ENCODE measurements around the gene MPRIP. TPM values are rescaled to one million over a fixed set of nuclear protein-coding genes. Genes with fewer than 3 reads are reported as not detected.

MPRIP gene
- total and polyA plus RNA-seq, 2 of the 13 experiments (the other 11 are each of a cell fraction or from before 2014, with no cell fraction given): 50.2 to 52.4 TPM

DNA sequence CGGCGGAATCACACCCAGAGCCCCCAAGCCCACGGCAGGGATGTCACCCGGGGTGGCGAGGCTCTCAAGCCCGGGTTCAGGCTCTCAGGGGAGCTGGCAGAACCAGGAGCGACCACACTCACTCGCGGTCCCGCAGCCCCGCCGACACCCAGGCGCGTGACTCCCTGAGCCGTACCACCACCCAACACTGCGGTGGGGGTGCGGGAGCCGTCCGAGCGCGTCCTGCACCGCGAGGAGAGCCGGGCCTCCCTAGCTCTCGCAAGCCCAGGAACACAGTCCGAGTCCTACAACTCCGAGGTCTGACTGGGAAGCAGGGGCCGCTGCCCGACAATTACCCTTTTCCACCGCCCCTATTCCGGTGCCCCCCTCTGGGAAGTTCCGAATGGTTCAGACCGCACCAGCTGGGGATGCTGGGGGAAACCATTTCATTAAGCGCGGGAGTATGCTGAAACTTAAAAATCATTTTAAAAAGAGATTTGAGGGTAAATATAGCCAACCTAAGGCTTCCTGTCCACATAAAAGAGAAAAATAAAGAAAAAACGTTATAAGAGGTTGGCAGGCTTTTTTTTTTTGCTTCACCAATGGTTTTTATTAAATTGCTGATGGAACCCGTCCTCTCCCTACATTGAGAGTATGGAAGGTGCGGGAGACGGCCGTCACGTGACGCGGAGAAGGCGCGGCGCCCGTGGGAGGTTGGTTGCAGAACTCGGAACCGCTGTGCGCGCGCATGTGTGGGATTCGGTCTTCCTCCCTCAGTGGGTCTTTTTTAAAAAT lies 195.0 kb downstream of the MPRIP start, which contains the start of gene FLCN:
Gene FLCN (minus strand): TSS at position 143 of the 774 bp plus-strand sequence. CDS start 9,031 bp downstream, outside the sequence.
- 2% methylated on average over 33 of the region's 53 CpGs for WGBS (ENCODE audit: low lambda C conversion rate)
- in situ Hi-C loops (cut with HindIII; ENCODE audit: extremely low pct_ligation_motif_present, low pct_unique_long_range_greater_than_20kb) (no loop called here), intact Hi-C loops (cut with micrococcal nuclease; ENCODE audit: unreplicated experiment) (no loop called here)
- ATAC-seq (peak; percentile 89), FAIRE-seq (peak; percentile 59), DNase-seq (ENCODE audit: low spot score) (peak; percentile 73)
- H3K36me3 ChIP-seq (replicated peaks in 1 of 2; ENCODE audit: control insufficient read depth in 1 of 2, insufficient read depth in 2 of 2, low read length in 2 of 2): peaks cover 2 to 5% of the 10 kb centered on the region in 2 experiments; a peak in 3 of 5 replicates
- BruUV-seq (replicated peaks): no TSS peak
- no peaks in the 10 kb centered on the region for H3K9me3 ChIP-seq (ENCODE audit: low read length)
- no peaks in the 10 kb centered on the region for H4K20me1 ChIP-seq (ENCODE audit: insufficient read depth, low read length)
- peak within 1 kb of the TSS; percentile 88 for H3K4me2 ChIP-seq (ENCODE audit: low read depth, low read length)
- no peaks in the 10 kb centered on the region for H3K27me3 ChIP-seq (ENCODE audit: control insufficient read depth in 1 of 2, insufficient read depth in 2 of 2, low read length in 2 of 2)
- H3K9ac ChIP-seq (ENCODE audit: insufficient read depth, low read depth, low read length): peak within 1 kb of the TSS; percentile 94
- ChIA-PET CTCF (ENCODE audit: low intra/inter-chr PET ratio, low total read pairs) (no interaction called here), POLR2A (interaction anchor here (0.7 to 2.8 kb wide), 8 partner anchors 16 to 205 kb away, joined by 3 to 12 read pairs (median 4); partner anchors contain the start of genes COPS3, MPRIP and PLD6)
- peak within 1 kb of the TSS; percentile 92 for H3K27ac ChIP-seq (ENCODE audit: extremely low read length, insufficient read depth, low read length)
- peaks cover 28% of the 10 kb centered on the region for H3K79me2 ChIP-seq (ENCODE audit: insufficient read depth, low read length)
- H2AFZ ChIP-seq (ENCODE audit: low read length): peak within 1 kb of the TSS; percentile 45
- peaks cover 48% of the 10 kb centered on the region for H3K4me1 ChIP-seq (ENCODE audit: insufficient read depth, low read length)
- peak within 1 kb of the TSS; percentile 87 to 95 (median 91) for H3K4me3 ChIP-seq (replicated peaks in 1 of 3; ENCODE audit: insufficient read depth in 1 of 3, low read depth in 2 of 3, low read length in 3 of 3)
- TF ChIP-seq POLR2AphosphoS5 (IDR thresholded peaks at IDR 0.05; ENCODE audit: low read depth, low read length): peak; percentile 90
- TF ChIP-seq, protein P1, sequence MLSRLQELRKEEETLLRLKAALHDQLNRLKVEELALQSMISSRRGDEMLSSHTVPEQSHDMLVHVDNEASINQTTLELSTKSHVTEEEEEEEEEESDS (CRISPR knock-in tag; IDR thresholded peaks at IDR 0.05; ENCODE audit: borderline replicate concordance): 0 out of 2 replicates have a peak, but pooled peaks have one; percentile 7
- TF ChIP-seq SALL1 (CRISPR knock-in tag; IDR thresholded peaks at IDR 0.05): peak; percentile 68
- TF ChIP-seq, protein P2, sequence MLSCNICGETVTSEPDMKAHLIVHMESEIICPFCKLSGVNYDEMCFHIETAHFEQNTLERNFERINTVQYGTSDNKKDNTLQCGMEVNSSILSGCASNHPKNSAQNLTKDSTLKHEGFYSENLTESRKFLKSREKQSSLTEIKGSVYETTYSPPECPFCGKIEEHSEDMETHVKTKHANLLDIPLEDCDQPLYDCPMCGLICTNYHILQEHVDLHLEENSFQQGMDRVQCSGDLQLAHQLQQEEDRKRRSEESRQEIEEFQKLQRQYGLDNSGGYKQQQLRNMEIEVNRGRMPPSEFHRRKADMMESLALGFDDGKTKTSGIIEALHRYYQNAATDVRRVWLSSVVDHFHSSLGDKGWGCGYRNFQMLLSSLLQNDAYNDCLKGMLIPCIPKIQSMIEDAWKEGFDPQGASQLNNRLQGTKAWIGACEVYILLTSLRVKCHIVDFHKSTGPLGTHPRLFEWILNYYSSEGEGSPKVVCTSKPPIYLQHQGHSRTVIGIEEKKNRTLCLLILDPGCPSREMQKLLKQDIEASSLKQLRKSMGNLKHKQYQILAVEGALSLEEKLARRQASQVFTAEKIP (CRISPR knock-in tag; IDR thresholded peaks at IDR 0.05; ENCODE audit: borderline replicate concordance): no peak
- peak; percentile 70; the same call in 1 of the 2 replicates for TF ChIP-seq KAT8 (CRISPR knock-in tag; IDR thresholded peaks at IDR 0.05)
- TF ChIP-seq, protein P3, sequence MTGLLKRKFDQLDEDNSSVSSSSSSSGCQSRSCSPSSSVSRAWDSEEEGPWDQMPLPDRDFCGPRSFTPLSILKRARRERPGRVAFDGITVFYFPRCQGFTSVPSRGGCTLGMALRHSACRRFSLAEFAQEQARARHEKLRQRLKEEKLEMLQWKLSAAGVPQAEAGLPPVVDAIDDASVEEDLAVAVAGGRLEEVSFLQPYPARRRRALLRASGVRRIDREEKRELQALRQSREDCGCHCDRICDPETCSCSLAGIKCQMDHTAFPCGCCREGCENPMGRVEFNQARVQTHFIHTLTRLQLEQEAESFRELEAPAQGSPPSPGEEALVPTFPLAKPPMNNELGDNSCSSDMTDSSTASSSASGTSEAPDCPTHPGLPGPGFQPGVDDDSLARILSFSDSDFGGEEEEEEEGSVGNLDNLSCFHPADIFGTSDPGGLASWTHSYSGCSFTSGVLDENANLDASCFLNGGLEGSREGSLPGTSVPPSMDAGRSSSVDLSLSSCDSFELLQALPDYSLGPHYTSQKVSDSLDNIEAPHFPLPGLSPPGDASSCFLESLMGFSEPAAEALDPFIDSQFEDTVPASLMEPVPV (CRISPR knock-in tag; IDR thresholded peaks at IDR 0.05): peak; percentile 50; the same call in 1 of the 2 replicates
- 0 out of 2 replicates have a peak, but pooled peaks have one; percentile 23 for TF ChIP-seq ZNF619 (CRISPR knock-in tag; IDR thresholded peaks at IDR 0.05)
- no peak for TF ChIP-seq ADNP (CRISPR knock-in tag; IDR thresholded peaks at IDR 0.05)
- TF ChIP-seq KLF6 (CRISPR knock-in tag; IDR thresholded peaks at IDR 0.05): peak; percentile 58; the same call in 1 of the 2 replicates
- TF ChIP-seq SP1 (IDR thresholded peaks at IDR 0.05): no peak
- no peak for TF ChIP-seq SP1 (CRISPR knock-in tag; IDR thresholded peaks at IDR 0.05)
- TF ChIP-seq, protein P4, sequence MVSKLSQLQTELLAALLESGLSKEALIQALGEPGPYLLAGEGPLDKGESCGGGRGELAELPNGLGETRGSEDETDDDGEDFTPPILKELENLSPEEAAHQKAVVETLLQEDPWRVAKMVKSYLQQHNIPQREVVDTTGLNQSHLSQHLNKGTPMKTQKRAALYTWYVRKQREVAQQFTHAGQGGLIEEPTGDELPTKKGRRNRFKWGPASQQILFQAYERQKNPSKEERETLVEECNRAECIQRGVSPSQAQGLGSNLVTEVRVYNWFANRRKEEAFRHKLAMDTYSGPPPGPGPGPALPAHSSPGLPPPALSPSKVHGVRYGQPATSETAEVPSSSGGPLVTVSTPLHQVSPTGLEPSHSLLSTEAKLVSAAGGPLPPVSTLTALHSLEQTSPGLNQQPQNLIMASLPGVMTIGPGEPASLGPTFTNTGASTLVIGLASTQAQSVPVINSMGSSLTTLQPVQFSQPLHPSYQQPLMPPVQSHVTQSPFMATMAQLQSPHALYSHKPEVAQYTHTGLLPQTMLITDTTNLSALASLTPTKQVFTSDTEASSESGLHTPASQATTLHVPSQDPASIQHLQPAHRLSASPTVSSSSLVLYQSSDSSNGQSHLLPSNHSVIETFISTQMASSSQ (IDR thresholded peaks at IDR 0.05; ENCODE audit: low read depth): peak; percentile 21; the same call in 1 of the 2 replicates
- TF ChIP-seq, protein P4 (CRISPR knock-in tag; IDR thresholded peaks at IDR 0.05; ENCODE audit: borderline replicate concordance): peak; percentile 62; the same call in 1 of the 2 replicates
- TF ChIP-seq SMC3 (IDR thresholded peaks at IDR 0.05; ENCODE audit: low read length): no peak
- no peak for TF ChIP-seq ZNF326 (CRISPR knock-in tag; IDR thresholded peaks at IDR 0.05; ENCODE audit: borderline replicate concordance)
- no peak for TF ChIP-seq TEAD2 (CRISPR knock-in tag; IDR thresholded peaks at IDR 0.05)
- TF ChIP-seq KLF9 (CRISPR knock-in tag; IDR thresholded peaks at IDR 0.05; ENCODE audit: low read depth): no peak
- TF ChIP-seq HOXA3 (CRISPR knock-in tag; IDR thresholded peaks at IDR 0.05): peak; percentile 34; the same call in 1 of the 2 replicates
